Thyroid gland (tissue), 4 donors: ENCODE measurements around the gene JAKMIP1.

Experiments
- CTCF ChIP-seq, 6 experiments: fragments of 200-600 bp in 3 of 6; fragments of 450-650 bp in 3 of 6; sonication (generic) in 3 of 6; IDR thresholded peaks; one replicate each; pipeline ENCODE4 v1.5.1; 2016 to 2019; ENCODE audit warnings: antibody characterized with exemption in 6 of 6, mild to moderate bottlenecking in 2 of 6, inconsistent platforms in 1 of 6, moderate library complexity in 1 of 6
- POLR2A ChIP-seq, 2 donors: fragments of 450-650 bp; IDR thresholded peaks; one replicate each; pipeline ENCODE4 v1.6.1; 2017; ENCODE audit warnings: antibody characterized with exemption in 2 of 2, mild to moderate bottlenecking in 2 of 2, moderate library complexity in 1 of 2

DNA sequence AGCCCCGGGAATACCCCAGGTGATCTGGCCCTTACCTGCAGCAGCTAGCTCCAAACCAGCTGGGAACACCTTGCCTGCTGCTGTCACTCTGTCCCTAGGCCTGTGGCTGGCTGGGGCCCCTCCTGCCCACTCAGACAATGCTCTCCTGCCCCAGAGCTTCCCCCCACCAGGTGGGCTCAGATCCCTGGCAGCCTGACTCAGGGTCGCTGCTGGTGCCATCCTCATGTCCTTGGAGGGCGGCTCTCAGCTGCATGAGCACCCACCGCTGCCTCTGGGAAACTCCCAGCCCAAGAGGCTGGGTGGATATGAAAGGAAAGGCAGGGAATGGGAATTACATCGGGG, 197.9 kb downstream of the JAKMIP1 start:
- no peak for TF ChIP-seq CTCF (IDR thresholded peaks at IDR 0.05)
- TF ChIP-seq POLR2A (IDR thresholded peaks at IDR 0.05) = no peak
